Urinary bladder (tissue), 4 donors: ENCODE data around the gene SH3RF3. TPM values are rescaled to one million over a fixed set of nuclear protein-coding genes. Genes with fewer than 3 reads are reported as not detected.

Source experiments
- DNase-seq: peaks from one replicate; pipeline ENCODE4 v3.0.0-alpha.2; 2015; ENCODE audit errors: extremely low spot score
- H3K27ac ChIP-seq: one replicate; pipeline ENCODE4 v1.5.1; 2013; ENCODE audit warnings: low read depth, mild to moderate bottlenecking, moderate library complexity
- H3K36me3 ChIP-seq: one replicate; pipeline ENCODE4 v1.6.1; 2013; ENCODE audit warnings: mild to moderate bottlenecking, moderate library complexity; ENCODE audit not compliant: insufficient read depth
- H3K4me1 ChIP-seq: one replicate; pipeline ENCODE4 v1.6.1; 2013; ENCODE audit warnings: mild to moderate bottlenecking, moderate library complexity; ENCODE audit not compliant: insufficient read depth
- H3K4me3 ChIP-seq: one replicate; pipeline ENCODE4 v1.5.1; 2013; ENCODE audit warnings: low read depth, low read length
- WGBS: extraction: QIAGEN DNeasy Blood & Tissue Kit; methylation state at CpG from one replicate; pipeline ENCODE4 v1.1.7; 2013; 5-methylcytosine and 5-hydroxymethylcytosine counted together
- polyA plus RNA-seq: library from polyadenylated mRNA; stranded (reverse); fragments of 200-250 nt; gene quantifications from one replicate; pipeline ENCODE4 v1.2.3, GENCODE V29; 2013
- total RNA-seq: library from RNA; depleted of rRNA; stranded (reverse); fragments of >200 nt; gene quantifications from one replicate; pipeline ENCODE4 v1.2.3, GENCODE V29; 2014
- donor health status: healthy with polysubstance abuse.
- donor health status: healthy.

The SH3RF3 gene
- total and polyA plus RNA-seq, 2 donors = 3.6 to 12.6 TPM

DNA sequence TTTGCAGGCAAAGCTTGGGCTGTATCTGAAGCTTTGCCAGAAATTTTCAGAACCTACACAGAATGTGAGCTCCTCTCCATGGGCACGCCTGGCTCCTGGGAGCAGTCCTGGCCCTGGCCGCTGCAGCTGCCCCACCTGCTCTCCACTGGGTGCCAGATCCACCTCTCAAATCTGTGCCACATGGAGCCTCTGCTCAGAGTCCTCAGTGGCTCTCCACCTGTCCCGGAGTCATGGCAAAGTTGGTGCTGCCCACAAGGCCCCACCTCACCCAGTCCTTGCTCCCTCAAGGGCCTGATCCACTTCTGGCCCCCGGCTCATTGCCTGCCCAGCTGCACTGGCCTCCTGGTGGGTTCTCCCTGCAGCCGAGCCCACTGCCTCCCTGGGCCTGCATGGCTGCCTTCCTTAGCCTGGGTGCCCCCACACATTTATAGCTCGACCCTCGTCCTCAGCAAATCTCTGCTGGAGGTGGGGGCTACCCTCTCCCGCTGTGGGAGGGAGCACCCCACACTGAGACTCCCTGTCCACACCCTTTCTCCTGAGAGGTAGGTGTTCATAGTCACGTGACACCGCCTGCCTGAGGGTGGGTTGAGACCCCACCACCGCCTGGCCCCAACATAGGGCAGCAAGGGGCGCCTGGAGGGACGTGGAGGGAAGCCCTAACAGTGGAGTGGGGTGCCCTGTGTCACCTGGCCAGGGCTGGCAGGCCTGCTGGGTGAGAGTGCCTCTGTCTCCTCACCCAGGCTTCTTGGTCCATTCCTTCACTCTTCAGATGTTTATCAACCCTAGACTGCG is 224.1 kb downstream of the SH3RF3 start:
- WGBS = 93% methylated on average over 14 of the region's 14 CpGs
- no peak for DNase-seq
- Histone ChIP-seq H3K4me1 (no peaks in the 10 kb centered on the region), H3K36me3 (no peaks in the 10 kb centered on the region), H3K4me3 (no peak overlapping the region), H3K27ac (no peak overlapping the region)

DNA sequence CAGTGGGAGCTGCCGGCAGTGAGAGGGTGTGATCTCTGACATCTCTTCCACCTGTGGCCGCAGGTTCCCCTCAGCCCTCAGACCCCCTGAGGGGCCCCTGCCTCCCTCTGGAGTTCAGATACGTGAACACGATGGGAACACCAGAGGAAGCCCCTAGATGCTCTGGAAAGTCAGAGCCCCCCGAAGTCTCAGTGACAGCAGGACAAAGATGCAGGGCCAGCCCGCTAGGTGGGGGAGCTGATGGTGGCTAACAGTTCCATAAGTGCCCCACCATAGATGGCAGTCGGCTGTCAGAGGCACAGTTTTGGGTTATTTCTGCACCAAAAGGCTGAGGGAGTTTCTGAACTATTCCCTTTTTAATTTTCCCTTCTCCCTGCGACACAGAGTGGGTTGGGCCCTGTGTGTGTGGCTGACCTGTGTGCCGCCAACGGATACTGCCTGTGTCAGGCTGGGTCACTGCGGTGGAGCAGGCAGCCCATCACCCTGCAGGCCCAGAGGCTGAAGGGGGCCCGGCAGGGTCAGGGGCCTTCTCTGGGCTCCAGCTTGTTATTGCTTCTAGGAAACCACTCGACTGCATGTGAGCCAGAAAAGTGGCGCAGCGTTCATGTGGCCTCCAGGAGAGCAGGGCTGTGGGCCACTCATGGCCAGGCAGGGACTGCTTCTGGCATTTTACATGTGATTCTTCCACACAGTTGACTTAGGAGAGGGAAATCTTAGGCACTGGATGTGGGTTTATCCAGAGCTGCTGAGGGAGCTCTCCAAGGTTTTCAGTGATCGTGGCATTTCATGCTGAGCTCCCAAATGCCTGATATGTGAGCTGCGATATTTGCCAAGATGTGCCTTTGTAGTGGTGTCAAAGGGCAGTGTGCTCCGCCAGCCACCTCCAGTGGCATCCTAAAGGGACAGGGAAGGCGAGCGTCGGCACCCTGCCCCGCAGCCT is 225.1 kb downstream of the SH3RF3 start:
- no peak overlapping the region for H3K4me3 ChIP-seq
- H3K36me3 ChIP-seq = no peaks in the 10 kb centered on the region
- H3K27ac ChIP-seq = no peak overlapping the region
- no peaks in the 10 kb centered on the region for H3K4me1 ChIP-seq
- no peak for DNase-seq
- 95% methylated on average over 22 of the region's 22 CpGs for WGBS

DNA sequence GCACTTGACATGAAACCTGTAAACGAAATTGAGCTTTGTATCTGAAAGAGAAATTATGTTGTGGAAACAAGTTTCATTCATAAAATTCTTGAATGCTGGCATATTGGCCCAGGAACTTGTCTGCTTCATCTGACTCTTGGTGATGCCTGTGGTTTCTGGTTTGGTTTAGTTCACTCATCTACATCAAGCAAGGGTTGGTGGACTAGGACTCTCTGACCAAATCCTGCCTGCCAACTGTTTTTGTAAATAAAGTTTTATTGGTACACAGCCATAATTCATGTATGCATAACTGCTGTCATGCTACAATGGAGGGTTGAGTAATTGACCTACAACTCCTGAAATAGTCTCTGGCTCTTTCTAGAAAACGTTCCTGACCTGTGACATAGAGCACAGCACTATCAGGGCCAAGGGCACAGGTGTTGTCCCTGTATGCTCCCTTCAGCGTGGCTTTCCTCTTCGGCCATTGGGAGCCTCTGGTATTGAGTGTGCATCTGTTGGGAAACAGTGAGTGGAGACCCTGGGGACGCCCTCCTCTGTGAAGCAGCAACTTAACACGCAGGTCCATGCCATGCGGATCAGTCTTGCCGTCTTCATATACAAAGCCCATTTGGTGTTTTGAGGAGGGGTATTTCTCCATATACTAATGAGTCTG is 226.3 kb downstream of the SH3RF3 start:
- Histone ChIP-seq H3K4me1 (no peaks in the 10 kb centered on the region), H3K36me3 (no peaks in the 10 kb centered on the region), H3K4me3 (no peak overlapping the region), H3K27ac (no peak overlapping the region)
- no peak for DNase-seq
- 93% methylated on average over 8 of the region's 8 CpGs for WGBS

DNA sequence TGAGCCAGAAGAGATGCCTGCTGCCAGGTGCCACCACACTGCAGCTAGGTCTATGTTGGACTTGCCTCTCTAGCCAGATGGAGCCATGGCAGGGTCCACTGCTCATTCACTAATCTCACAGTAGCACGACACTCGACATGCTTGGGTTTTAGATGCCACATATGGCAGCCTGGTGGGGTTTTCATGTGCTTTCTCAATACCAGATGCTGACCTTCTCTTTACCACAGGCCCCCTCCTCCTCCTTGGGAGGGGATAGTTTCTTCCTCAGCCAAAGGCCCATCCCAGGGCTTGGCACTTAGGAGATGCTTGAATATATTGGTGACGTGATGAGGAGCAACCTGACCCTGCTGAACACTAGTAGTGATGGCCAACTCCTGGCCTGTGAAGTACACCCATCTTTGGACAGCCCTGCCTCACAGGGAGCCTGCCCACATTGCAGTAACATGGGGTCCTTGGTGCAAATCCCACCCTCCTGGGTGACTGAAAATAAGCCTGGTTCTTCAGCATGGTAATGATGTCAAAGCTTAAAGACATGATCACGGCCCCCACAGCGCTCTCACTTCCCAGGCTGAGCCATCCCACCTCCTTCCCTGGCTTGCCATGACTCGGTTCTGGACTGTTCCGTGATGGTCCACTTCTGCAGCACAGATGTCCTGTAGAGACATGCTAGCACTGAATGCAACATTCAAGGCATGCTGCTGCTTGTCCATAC is 227.5 kb downstream of the SH3RF3 start:
- H3K4me3 ChIP-seq = no peak overlapping the region
- no peaks in the 10 kb centered on the region for H3K4me1 ChIP-seq
- DNase-seq = no peak
- H3K27ac ChIP-seq = no peak overlapping the region
- WGBS = 95% methylated on average over 7 of the region's 7 CpGs
- H3K36me3 ChIP-seq = no peaks in the 10 kb centered on the region

DNA sequence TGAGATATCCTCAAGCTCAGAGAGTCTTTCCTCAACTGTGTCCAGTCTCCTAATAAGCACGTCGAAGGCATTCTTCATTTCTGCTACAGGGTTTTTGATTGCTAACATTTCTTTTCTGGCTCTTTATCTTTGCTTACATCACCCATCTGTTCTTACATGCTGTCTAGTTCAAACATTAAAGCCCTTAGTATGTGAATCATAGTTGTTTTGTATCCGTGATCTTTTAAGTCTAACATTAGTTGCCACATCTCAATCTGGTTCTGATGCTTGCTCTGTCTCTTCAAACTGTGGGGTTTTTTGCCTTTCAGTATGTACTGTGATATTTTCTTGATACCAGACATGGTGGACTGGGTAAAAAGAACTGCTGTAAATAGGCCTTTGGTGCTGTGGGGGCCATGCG is 235.2 kb downstream of the SH3RF3 start:
- 76% methylated on average over 4 of the region's 4 CpGs for WGBS
- H3K27ac ChIP-seq = no peak overlapping the region
- H3K4me1 ChIP-seq = no peaks in the 10 kb centered on the region
- H3K36me3 ChIP-seq = no peaks in the 10 kb centered on the region
- no peak for DNase-seq
- H3K4me3 ChIP-seq = no peak overlapping the region

DNA sequence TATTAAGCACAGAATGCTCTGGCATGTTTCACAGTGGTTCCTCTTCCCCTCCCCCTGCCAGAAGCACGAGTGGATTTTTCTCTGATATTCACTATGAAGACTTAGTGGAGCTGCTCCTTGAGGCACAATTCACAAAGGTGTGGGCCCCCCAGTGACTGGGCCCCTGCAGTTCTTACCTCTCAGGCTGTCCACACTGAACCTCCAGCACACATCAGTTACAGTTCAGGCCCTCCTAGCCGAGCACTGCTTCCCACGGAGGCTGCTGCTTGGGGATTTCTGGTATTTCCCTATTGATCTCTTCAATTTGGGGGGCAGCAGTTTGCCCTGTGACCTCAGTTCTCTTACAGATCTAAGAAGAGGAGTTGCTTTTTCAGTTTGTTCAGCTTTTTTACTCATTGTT is 236.1 kb downstream of the SH3RF3 start:
- no peak for DNase-seq
- H3K4me1 ChIP-seq = no peaks in the 10 kb centered on the region
- WGBS = 73% methylated on average over 3 of the region's 3 CpGs

DNA sequence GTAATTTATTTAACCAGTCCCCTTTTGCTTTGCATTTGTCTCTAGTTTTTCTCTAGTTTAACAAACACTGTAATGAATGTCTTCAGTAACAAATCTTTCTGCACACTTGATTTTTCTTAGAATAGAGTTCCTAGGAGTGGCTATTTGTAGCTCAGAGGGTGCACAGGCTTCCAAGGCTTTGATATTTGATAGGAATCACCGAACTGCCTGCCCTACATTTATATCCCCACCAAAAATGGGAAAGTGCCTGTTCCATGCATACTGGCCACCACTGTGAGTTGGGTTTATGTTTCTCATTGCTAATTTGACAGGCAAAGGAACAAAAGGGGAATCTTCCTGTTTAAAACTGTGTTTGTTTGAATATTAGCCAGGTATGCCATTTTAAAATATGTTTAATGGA is 238.7 kb downstream of the SH3RF3 start:
- Histone ChIP-seq H3K4me1 (no peaks in the 10 kb centered on the region), H3K27ac (no peak overlapping the region), H3K36me3 (no peaks in the 10 kb centered on the region), H3K4me3 (no peak overlapping the region)
- WGBS = 38% methylated on average over 1 of the region's 1 CpG
- DNase-seq = no peak

More for the DNA sequence above, 236.1 kb downstream of the SH3RF3 start:
- Histone ChIP-seq H3K36me3 (no peaks in the 10 kb centered on the region), H3K4me3 (no peak overlapping the region), H3K27ac (no peak overlapping the region)

DNA sequence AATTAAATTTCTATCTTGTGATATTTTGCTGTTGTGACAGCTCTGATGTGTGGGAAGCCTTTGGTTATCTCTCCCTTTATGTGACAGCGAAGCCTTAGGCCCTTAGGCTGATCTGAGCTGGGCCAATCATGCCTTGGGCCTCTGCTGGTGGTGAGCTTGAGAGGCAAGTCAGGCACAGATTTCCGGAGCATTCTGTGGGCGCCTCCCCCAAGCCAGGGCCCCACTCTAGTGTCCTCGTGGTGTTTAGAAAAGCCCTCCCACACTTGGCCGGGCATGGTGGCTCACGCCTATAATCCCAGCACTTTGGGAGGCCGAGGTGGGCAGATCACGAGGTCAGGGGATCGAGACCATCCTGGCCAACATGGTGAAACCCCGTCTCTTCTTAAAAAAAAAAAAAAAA is 239.8 kb downstream of the SH3RF3 start:
- WGBS = 87% methylated on average over 10 of the region's 10 CpGs
- no peak for DNase-seq
- Histone ChIP-seq H3K4me1 (no peaks in the 10 kb centered on the region), H3K36me3 (no peaks in the 10 kb centered on the region), H3K27ac (no peak overlapping the region), H3K4me3 (no peak overlapping the region)

DNA sequence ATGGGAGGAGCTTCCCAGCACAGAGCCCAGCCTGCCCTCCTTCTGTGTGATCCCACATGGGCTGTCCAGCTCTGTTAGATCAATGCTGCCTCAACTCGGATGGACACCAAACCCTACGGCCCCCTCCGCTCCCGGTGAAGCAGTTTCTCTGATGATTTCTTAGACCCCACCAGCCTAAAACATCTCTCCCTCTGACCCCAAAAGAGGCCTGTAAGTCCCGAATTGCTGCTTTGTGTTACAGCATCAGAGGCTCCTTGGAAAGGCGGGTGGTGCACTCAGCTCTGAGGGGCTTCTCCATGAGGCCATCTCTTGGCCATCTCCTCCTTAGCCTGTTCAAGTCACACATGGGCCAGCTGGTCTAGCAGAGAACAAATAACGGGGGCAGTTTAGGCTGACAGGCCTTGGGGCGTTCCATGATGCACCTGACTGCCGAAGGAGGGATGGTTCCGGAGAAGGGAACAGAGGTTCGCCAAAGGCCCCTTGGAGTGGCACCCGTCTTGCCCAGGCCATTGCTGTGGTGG is 240.7 kb downstream of the SH3RF3 start:
- Histone ChIP-seq H3K4me3 (no peak overlapping the region), H3K27ac (no peak overlapping the region), H3K4me1 (no peaks in the 10 kb centered on the region), H3K36me3 (no peaks in the 10 kb centered on the region)
- WGBS = 96% methylated on average over 12 of the region's 12 CpGs
- DNase-seq = no peak

DNA sequence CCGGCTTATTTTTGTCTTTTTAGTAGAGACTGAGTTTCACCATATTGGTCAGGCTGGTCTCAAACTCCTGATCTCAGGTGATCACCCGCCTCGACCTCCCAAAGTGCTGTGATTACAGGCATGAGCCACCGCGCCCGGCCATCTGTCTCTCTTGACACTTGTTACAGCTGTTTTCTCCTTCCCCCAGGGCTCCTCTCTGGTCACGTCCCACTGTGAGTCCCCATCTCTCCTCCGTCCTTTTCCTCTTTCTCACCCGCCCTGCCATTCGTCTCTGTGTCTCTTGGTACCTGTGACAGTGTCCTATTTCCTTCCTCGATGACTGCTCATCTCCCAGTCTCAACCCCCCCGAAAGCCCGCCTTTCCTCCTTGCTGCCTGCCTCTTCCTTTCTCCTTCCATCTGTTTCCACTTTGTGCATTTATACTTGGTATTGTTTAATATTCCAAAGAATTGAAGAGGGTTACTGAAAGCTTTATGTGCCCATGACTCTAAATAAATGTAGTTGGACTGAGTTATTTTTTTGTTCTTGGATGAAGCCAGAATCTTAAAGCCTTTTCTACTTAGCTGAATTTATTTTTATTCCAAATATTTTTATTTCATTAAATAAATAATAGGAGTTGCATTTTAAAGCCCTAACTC is 241.5 kb downstream of the SH3RF3 start:
- WGBS = 88% methylated on average over 13 of the region's 13 CpGs
- H3K36me3 ChIP-seq = no peaks in the 10 kb centered on the region
- DNase-seq = no peak
- no peak overlapping the region for H3K27ac ChIP-seq
- no peaks in the 10 kb centered on the region for H3K4me1 ChIP-seq
- H3K4me3 ChIP-seq = no peak overlapping the region

DNA sequence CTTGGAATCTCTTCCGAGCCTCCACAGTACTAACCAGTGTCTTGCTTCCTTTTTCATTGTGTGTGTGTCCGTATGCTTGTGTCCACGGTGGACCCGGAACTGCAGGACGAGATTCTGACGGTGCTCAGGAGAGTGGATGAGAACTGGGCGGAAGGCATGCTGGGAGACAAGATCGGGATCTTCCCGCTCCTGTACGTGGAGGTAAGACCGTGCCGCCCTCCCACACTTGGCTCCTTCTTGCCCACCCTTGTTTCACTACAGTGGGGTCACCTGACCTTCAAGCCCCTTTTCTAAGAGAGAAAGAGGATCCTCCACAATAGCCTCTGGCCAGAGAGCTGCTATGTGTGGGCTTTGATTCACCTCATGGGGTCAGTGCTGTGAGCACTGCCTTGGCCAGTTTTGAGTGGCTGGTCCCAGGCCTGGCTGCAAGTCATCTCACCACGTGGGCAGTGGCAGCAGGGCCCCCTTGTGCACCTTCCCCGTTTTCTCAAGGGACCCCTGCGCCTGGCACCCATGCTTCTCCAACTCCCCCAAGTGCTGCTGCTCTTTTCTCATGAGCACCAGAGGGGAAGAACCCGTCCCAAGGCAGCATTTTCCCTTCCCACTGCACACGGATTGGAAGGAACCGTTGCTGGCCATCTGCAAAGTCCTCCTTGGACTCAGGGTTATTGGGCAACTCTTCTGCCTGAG is 242.6 kb downstream of the SH3RF3 start:
- DNase-seq = no peak
- H3K4me3 ChIP-seq = no peak overlapping the region
- WGBS = 95% methylated on average over 18 of the region's 18 CpGs
- no peaks in the 10 kb centered on the region for H3K4me1 ChIP-seq
- H3K36me3 ChIP-seq = no peaks in the 10 kb centered on the region
- H3K27ac ChIP-seq = no peak overlapping the region

DNA sequence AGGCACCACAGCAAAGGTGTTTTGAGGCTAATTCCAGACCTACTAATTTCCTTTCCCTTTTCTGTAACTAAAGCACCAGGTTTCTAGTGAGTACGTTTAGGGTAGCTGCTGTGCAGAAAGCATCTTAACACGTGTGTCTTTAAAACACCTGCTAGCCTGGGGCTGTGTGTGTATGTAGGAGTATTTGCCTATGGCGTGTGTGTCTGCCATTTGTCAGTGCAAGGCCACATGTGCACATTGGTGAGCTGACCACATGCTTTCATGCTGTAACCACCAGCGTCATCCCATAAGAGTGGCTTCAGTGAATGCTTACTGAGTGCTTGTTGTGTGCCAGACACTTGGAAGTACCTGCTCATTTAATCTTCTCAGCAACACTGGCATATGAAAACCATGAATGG is 243.2 kb downstream of the SH3RF3 start:
- no peak for DNase-seq
- no peaks in the 10 kb centered on the region for H3K4me1 ChIP-seq
- no peak overlapping the region for H3K4me3 ChIP-seq
- H3K27ac ChIP-seq = no peak overlapping the region
- 92% methylated on average over 4 of the region's 4 CpGs for WGBS
- H3K36me3 ChIP-seq = no peaks in the 10 kb centered on the region
